Liver (tissue), 9 donors: ENCODE measurements around the gene YBX3. TPM values are rescaled to one million over a fixed set of nuclear protein-coding genes. Genes with fewer than 3 reads are reported as not detected.

Experiments
- DNase-seq: peaks from one replicate; pipeline ENCODE4 v3.0.0-alpha.2; 2017; ENCODE audit warnings: low spot score
- H3K27ac ChIP-seq, 2 donors: one replicate each; pipeline ENCODE4 v1.7.0; 2013; ENCODE audit warnings: inconsistent platforms in 2 of 2, low read length in 2 of 2, control low read depth in 1 of 2, low read depth in 1 of 2, mild to moderate bottlenecking in 1 of 2
- H3K27me3 ChIP-seq, 4 donors: one replicate each; pipeline versions ENCODE4 v1.6.1 to v1.7.0; 2013; ENCODE audit warnings: low read length in 3 of 4, inconsistent platforms in 1 of 4, mild to moderate bottlenecking in 1 of 4, moderate library complexity in 1 of 4; ENCODE audit not compliant: control insufficient read depth in 4 of 4, insufficient read depth in 4 of 4
- H3K36me3 ChIP-seq, 4 donors: one replicate each; pipeline versions ENCODE4 v1.6.1 to v1.7.0; 2013; ENCODE audit warnings: low read length in 3 of 4, mild to moderate bottlenecking in 3 of 4, low read depth in 1 of 4, moderate library complexity in 1 of 4; ENCODE audit not compliant: control insufficient read depth in 4 of 4, insufficient read depth in 3 of 4
- H3K4me1 ChIP-seq, 4 donors: one replicate each; pipeline versions ENCODE4 v1.6.1 to v1.7.0; 2013; ENCODE audit warnings: low read length in 3 of 4, mild to moderate bottlenecking in 3 of 4, moderate library complexity in 1 of 4; ENCODE audit not compliant: control insufficient read depth in 4 of 4, insufficient read depth in 4 of 4
- H3K4me3 ChIP-seq, 3 donors: one replicate each; pipeline versions ENCODE4 v1.6.1 to v1.7.0; 2013; ENCODE audit warnings: low read length in 3 of 3, control low read depth in 1 of 3, low read depth in 1 of 3, mild to moderate bottlenecking in 1 of 3
- H3K9ac ChIP-seq, 2 donors: one replicate each; pipeline ENCODE4 v1.7.0; 2013; ENCODE audit warnings: low read length in 2 of 2, mild to moderate bottlenecking in 2 of 2, moderate library complexity in 2 of 2, control low read depth in 1 of 2, low read depth in 1 of 2
- H3K9me3 ChIP-seq, 4 donors: one replicate each; pipeline versions ENCODE4 v1.6.1 to v1.7.0; 2013; ENCODE audit warnings: low read length in 3 of 4; ENCODE audit not compliant: control insufficient read depth in 4 of 4
- ATF3 ChIP-seq: IDR thresholded peaks from 2 replicates; pipeline ENCODE4 v1.6.1; 2016; ENCODE audit warnings: antibody characterized with exemption
- CTCF ChIP-seq: fragments of 150-350 bp; IDR thresholded peaks from 2 replicates; pipeline ENCODE4 v1.5.1; 2017; ENCODE audit warnings: improper control_type of control experiment, low read depth, low read length; ENCODE audit not compliant: missing input control
- EGR1 ChIP-seq, 2 donors: IDR thresholded peaks; 2 replicates each; pipeline ENCODE4 v1.6.1; 2016 to 2018; ENCODE audit warnings: antibody characterized with exemption in 2 of 2, low read depth in 2 of 2
- FOXA1 ChIP-seq: IDR thresholded peaks from 2 replicates; pipeline ENCODE4 v1.6.1; 2016; ENCODE audit warnings: antibody characterized with exemption
- FOXA2 ChIP-seq: IDR thresholded peaks from 2 replicates; pipeline ENCODE4 v1.6.1; 2016; ENCODE audit warnings: antibody characterized with exemption
- GABPA ChIP-seq, 2 donors: IDR thresholded peaks in 1 of 2; conservative IDR thresholded peaks in 1 of 2; 2 replicates each; pipeline ENCODE4 v1.6.1; 2016; ENCODE audit warnings: antibody characterized with exemption in 2 of 2, mild to moderate bottlenecking in 1 of 2, moderate library complexity in 1 of 2
- HNF4A ChIP-seq, 2 donors: conservative IDR thresholded peaks; 2 replicates each; pipeline ENCODE4 v1.6.1; 2016; ENCODE audit warnings: antibody characterized with exemption in 2 of 2, mild to moderate bottlenecking in 2 of 2
- HNF4G ChIP-seq: IDR thresholded peaks from 2 replicates; pipeline ENCODE4 v1.6.1; 2016; ENCODE audit warnings: antibody characterized with exemption
- JUND ChIP-seq, 2 donors: IDR thresholded peaks; 2 replicates each; pipeline ENCODE4 v1.6.1; 2016; ENCODE audit warnings: antibody characterized with exemption in 2 of 2
- MAX ChIP-seq: IDR thresholded peaks from 2 replicates; pipeline ENCODE4 v1.6.1; 2016; ENCODE audit warnings: antibody characterized with exemption
- NR2F2 ChIP-seq: IDR thresholded peaks from 2 replicates; pipeline ENCODE4 v1.6.1; 2016; ENCODE audit warnings: antibody characterized with exemption
- RAD21 ChIP-seq, 2 donors: IDR thresholded peaks; 2 replicates each; pipeline ENCODE4 v1.6.1; 2016; ENCODE audit warnings: antibody characterized with exemption in 2 of 2, mild to moderate bottlenecking in 2 of 2
- RXRA ChIP-seq, 2 donors: IDR thresholded peaks; 2 replicates each; pipeline ENCODE4 v1.6.1; 2017 to 2018; ENCODE audit warnings: antibody characterized with exemption in 2 of 2, mild to moderate bottlenecking in 1 of 2
- SP1 ChIP-seq: IDR thresholded peaks from 2 replicates; pipeline ENCODE4 v1.6.1; 2018; ENCODE audit warnings: antibody characterized with exemption, mild to moderate bottlenecking
- TAF1 ChIP-seq: conservative IDR thresholded peaks from 2 replicates; pipeline ENCODE4 v1.6.1; 2016; ENCODE audit warnings: antibody characterized with exemption, mild to moderate bottlenecking
- YY1 ChIP-seq: IDR thresholded peaks from 2 replicates; pipeline ENCODE4 v1.6.1; 2016; ENCODE audit warnings: antibody characterized with exemption, mild to moderate bottlenecking
- ZBTB33 ChIP-seq: IDR thresholded peaks from 2 replicates; pipeline ENCODE4 v1.6.1; 2016; ENCODE audit warnings: antibody characterized with exemption
- WGBS: extraction: QIAGEN DNeasy Blood & Tissue Kit; methylation state at CpG from one replicate; pipeline ENCODE4 v1.1.7; 2013; 5-methylcytosine and 5-hydroxymethylcytosine counted together
- polyA plus RNA-seq, 2 donors: library from polyadenylated mRNA; stranded (reverse) in 1 of 2; unstranded in 1 of 2; fragments of 200-250 nt in 1 of 2; fragments of >200 nt in 1 of 2; fragmentation: Nextera tagmentation in 1 of 2; extraction: Ambion mirVana in 1 of 2; gene quantifications; one replicate each; pipeline versions ENCODE4 v1.2.1 to v1.2.3, GENCODE V29; 2013 to 2015
- total RNA-seq, 2 donors: library from RNA; depleted of rRNA; stranded (reverse); fragments of >200 nt; gene quantifications; one replicate each; pipeline ENCODE4 v1.2.3, GENCODE V29; 2014
- donor health status: healthy.
- donor health status: healthy.
- donor health status: healthy.
- donor health status: healthy.
- donor health status: healthy.

YBX3 gene
- total and polyA plus RNA-seq, 4 donors = 6.8 to 116 (median 15.7) TPM

GRCh38 chr12:10740182-10740581 lies 17.1 kb upstream of the YBX3 start:
- Histone ChIP-seq H3K36me3 (no peaks in the 10 kb centered on the region), H3K9ac (no peak overlapping the region), H3K27ac (no peak overlapping the region), H3K27me3 (no peaks in the 10 kb centered on the region), H3K9me3 (no peaks in the 10 kb centered on the region), H3K4me3 (no peak overlapping the region), H3K4me1 (no peaks in the 10 kb centered on the region)
- WGBS = 72% methylated on average over 1 of the region's 1 CpG
- no peak for DNase-seq
- TF ChIP-seq ZBTB33 (no peak), RXRA (IDR thresholded peaks at IDR 0.05) (no peak), CTCF (no peak), EGR1 (IDR thresholded peaks at IDR 0.05; ENCODE audit: low read depth in 2 of 2) (no peak), NR2F2 (no peak), TAF1 (no peak), SP1 (no peak), HNF4A (conservative IDR thresholded peaks at IDR 0.05) (no peak), RAD21 (IDR thresholded peaks at IDR 0.05) (no peak), YY1 (no peak)

GRCh38 chr12:10739157-10740118 lies 16.3 kb upstream of the YBX3 start:
- Histone ChIP-seq H3K27ac (no peak overlapping the region), H3K4me1 (no peaks in the 10 kb centered on the region), H3K9ac (no peak overlapping the region), H3K36me3 (no peaks in the 10 kb centered on the region), H3K4me3 (no peak overlapping the region), H3K27me3 (no peaks in the 10 kb centered on the region), H3K9me3 (no peaks in the 10 kb centered on the region)
- TF ChIP-seq TAF1 (no peak), CTCF (no peak), HNF4A (conservative IDR thresholded peaks at IDR 0.05) (no peak), HNF4G (no peak), RAD21 (IDR thresholded peaks at IDR 0.05) (no peak), RXRA (IDR thresholded peaks at IDR 0.05) (no peak), ATF3 (no peak), FOXA2 (no peak), JUND (IDR thresholded peaks at IDR 0.05) (no peak), SP1 (no peak), YY1 (no peak), FOXA1 (no peak), MAX (no peak), GABPA (IDR thresholded peaks at IDR 0.05 in 1 of 2, conservative IDR thresholded peaks at IDR 0.05 in 1 of 2) (no peak), ZBTB33 (no peak)
- no peak for DNase-seq
- 88% methylated on average over 8 of the region's 8 CpGs for WGBS
